H9 (cell line): ENCODE results near the gene OPRL1. TPM values are rescaled to one million over a fixed set of nuclear protein-coding genes. Genes with fewer than 3 reads are reported as not detected.

ENCODE experiments used
- DNase-seq: peaks from one replicate; pipeline ENCODE4 v3.0.0-alpha.2; 2017
- H2AFZ ChIP-seq: one replicate; pipeline ENCODE4 v1.6.1; 2013; ENCODE audit warnings: mild to moderate bottlenecking, low read length, control low read depth, moderate library complexity
- H2AK5ac ChIP-seq: 2 replicates; pipeline ENCODE4 v1.6.1; 2013; ENCODE audit warnings: low read length, control low read depth, mixed read lengths; ENCODE audit not compliant: insufficient read length
- H2BK120ac ChIP-seq: one replicate; pipeline ENCODE4 v1.6.1; 2013; ENCODE audit warnings: low read depth, mild to moderate bottlenecking, low read length, control low read depth, inconsistent platforms; ENCODE audit not compliant: poor library complexity, severe bottlenecking
- H2BK12ac ChIP-seq: 2 replicates; pipeline ENCODE4 v1.6.1; 2013; ENCODE audit warnings: low read length, control low read depth, mixed read lengths, low read depth; ENCODE audit not compliant: insufficient read length
- H2BK15ac ChIP-seq: 2 replicates; pipeline ENCODE4 v1.6.1; 2013; ENCODE audit warnings: low read depth, low read length, control low read depth
- H2BK20ac ChIP-seq: one replicate; pipeline ENCODE4 v1.6.1; 2013; ENCODE audit warnings: low read depth, mild to moderate bottlenecking, low read length, control low read depth, inconsistent platforms; ENCODE audit not compliant: poor library complexity, severe bottlenecking
- H2BK5ac ChIP-seq: 2 replicates; pipeline ENCODE4 v1.6.1; 2013; ENCODE audit warnings: low read length, control low read depth, mixed read lengths; ENCODE audit not compliant: insufficient read length
- H3K14ac ChIP-seq: 2 replicates; pipeline ENCODE4 v1.6.1; 2013; ENCODE audit warnings: low read length, control low read depth; ENCODE audit not compliant: insufficient read depth
- H3K18ac ChIP-seq: 2 replicates; pipeline ENCODE4 v1.6.1; 2013; ENCODE audit warnings: low read depth, mild to moderate bottlenecking, mixed read lengths, low read length, control low read depth; ENCODE audit not compliant: insufficient read length
- H3K23ac ChIP-seq: 2 replicates; pipeline ENCODE4 v1.6.1; 2013; ENCODE audit warnings: low read length, control low read depth, mixed read lengths, low read depth; ENCODE audit not compliant: insufficient read length
- H3K23me2 ChIP-seq: 2 replicates; pipeline ENCODE4 v1.6.1; 2013; ENCODE audit warnings: low read depth, mild to moderate bottlenecking, mixed read lengths, low read length, control low read depth; ENCODE audit not compliant: insufficient read length, poor library complexity, severe bottlenecking
- H3K27ac ChIP-seq: 2 replicates; pipeline ENCODE4 v1.5.1; 2013; ENCODE audit warnings: low read length, control low read depth, mixed read lengths, low read depth; ENCODE audit not compliant: insufficient read length
- H3K27me3 ChIP-seq: 2 replicates; pipeline ENCODE4 v1.6.1; 2013; ENCODE audit warnings: low read length, control low read depth, inconsistent platforms; ENCODE audit not compliant: insufficient read depth
- H3K4ac ChIP-seq: 2 replicates; pipeline ENCODE4 v1.6.1; 2013; ENCODE audit warnings: low read depth, mild to moderate bottlenecking, control low read depth, inconsistent platforms, low read length, moderate library complexity
- H3K4me1 ChIP-seq: 2 replicates; pipeline ENCODE4 v1.6.1; 2013; ENCODE audit warnings: low read length, control low read depth, inconsistent platforms; ENCODE audit not compliant: insufficient read depth
- H3K4me2 ChIP-seq: 2 replicates; pipeline ENCODE4 v1.6.1; 2013; ENCODE audit warnings: low read length, control low read depth, mixed read lengths; ENCODE audit not compliant: insufficient read length, insufficient read depth
- H3K56ac ChIP-seq: 2 replicates; pipeline ENCODE4 v1.6.1; 2013; ENCODE audit warnings: low read depth, mild to moderate bottlenecking, mixed read lengths, low read length, control low read depth; ENCODE audit not compliant: insufficient read length
- H3K79me1 ChIP-seq: 2 replicates; pipeline ENCODE4 v1.6.1; 2013; ENCODE audit warnings: low read depth, mild to moderate bottlenecking, moderate library complexity, low read length, control low read depth, inconsistent platforms; ENCODE audit not compliant: insufficient read depth, poor library complexity, severe bottlenecking
- H3K79me2 ChIP-seq: 2 replicates; pipeline ENCODE4 v1.6.1; 2013; ENCODE audit warnings: low read length, control low read depth, inconsistent platforms; ENCODE audit not compliant: insufficient read depth
- H3K9ac ChIP-seq: 2 replicates; pipeline ENCODE4 v1.6.1; 2013; ENCODE audit warnings: low read length, control low read depth, mixed read lengths; ENCODE audit not compliant: insufficient read length; ENCODE audit errors: extremely low read depth
- H3K9me3 ChIP-seq: one replicate; pipeline ENCODE4 v1.6.1; 2013; ENCODE audit warnings: low read depth, low read length, inconsistent platforms; ENCODE audit not compliant: control insufficient read depth
- H3T11ph ChIP-seq: one replicate; pipeline ENCODE4 v1.6.1; 2013; ENCODE audit warnings: mild to moderate bottlenecking, low read length, control low read depth, inconsistent platforms
- H4K20me1 ChIP-seq: one replicate; pipeline ENCODE4 v1.6.1; 2013; ENCODE audit not compliant: control insufficient read depth, insufficient read length, insufficient read depth
- H4K5ac ChIP-seq: 2 replicates; pipeline ENCODE4 v1.6.1; 2013; ENCODE audit warnings: low read depth, mild to moderate bottlenecking, mixed read lengths, low read length, control low read depth; ENCODE audit not compliant: insufficient read length
- H4K8ac ChIP-seq: replicated peaks from 2 replicates; pipeline ENCODE4 v1.6.1; 2013; ENCODE audit warnings: low read length, control low read depth, mixed read lengths, low read depth; ENCODE audit not compliant: insufficient read length
- H4K91ac ChIP-seq: 2 replicates; pipeline ENCODE4 v1.6.1; 2013; ENCODE audit warnings: low read depth, mild to moderate bottlenecking, moderate library complexity, mixed read lengths, low read length, control low read depth; ENCODE audit not compliant: insufficient read length
- H3K27ac Mint-ChIP-seq, 3 experiments: 2 replicates in 2 of 3; 3 replicates in 1 of 3; pipeline ENCODE4 v1.8.0; 2020 to 2021; ENCODE audit warnings: mixed read lengths in 3 of 3, mild to moderate bottlenecking in 1 of 3, moderate library complexity in 1 of 3
- H3K27me3 Mint-ChIP-seq: 2 replicates; pipeline ENCODE4 v1.8.0; 2021; ENCODE audit warnings: low read depth, mild to moderate bottlenecking, moderate library complexity, mixed read lengths
- H3K36me3 Mint-ChIP-seq, 3 experiments: 2 replicates in 2 of 3; 3 replicates in 1 of 3; pipeline ENCODE4 v1.8.0; 2020 to 2021; ENCODE audit warnings: low read depth in 3 of 3, mixed read lengths in 3 of 3; ENCODE audit not compliant: insufficient read depth in 1 of 3
- H3K4me1 Mint-ChIP-seq, 2 experiments: 2 replicates each; pipeline ENCODE4 v1.8.0; 2020; ENCODE audit warnings: mixed read lengths in 2 of 2
- H3K4me3 Mint-ChIP-seq, 2 experiments: 2 replicates in 1 of 2; 3 replicates in 1 of 2; pipeline ENCODE4 v1.8.0; 2020 to 2021; ENCODE audit warnings: mild to moderate bottlenecking in 2 of 2, mixed read lengths in 2 of 2, moderate library complexity in 1 of 2
- H3K9me3 Mint-ChIP-seq, 2 experiments: 2 replicates in 1 of 2; 3 replicates in 1 of 2; pipeline ENCODE4 v1.8.0; 2020; ENCODE audit warnings: mild to moderate bottlenecking in 2 of 2, mixed read lengths in 2 of 2, moderate library complexity in 1 of 2
- CTCF ChIP-seq: fragments of 200-600 bp; sonication (generic); conservative IDR thresholded peaks from 3 replicates; pipeline ENCODE4 v1.8.0; 2021; ENCODE audit warnings: antibody characterized with exemption, mild to moderate bottlenecking
- WGBS: extraction: QIAGEN DNeasy Blood & Tissue Kit; methylation state at CpG from one replicate; pipeline ENCODE4 v1.1.7; 2013; ENCODE audit warnings: missing lambda C conversion rate, low lambda C conversion rate, mixed read lengths; ENCODE audit not compliant: insufficient read length; ENCODE audit errors: extremely low coverage; 5-methylcytosine and 5-hydroxymethylcytosine counted together
- total RNA-seq: library from RNA; stranded (reverse); gene quantifications from 2 replicates; pipeline ENCODE4 v1.2.1, GENCODE V29; 2021

OPRL1 gene
- total RNA-seq, 1 experiment from 2014 or later, result 0.90 TPM

GRCh38 chr20:64131406-64131805 is 51.5 kb downstream of the OPRL1 start:
- H3K18ac ChIP-seq, result no peak overlapping the region
- Mint-ChIP-seq H3K4me3 (no peak overlapping the region), H3K4me1 (peaks cover 0 to 3% of the 10 kb centered on the region in 2 experiments; a peak in 1 of 4 replicates), H3K27ac (no peak overlapping the region), H3K9me3 (peaks cover 6 to 10% of the 10 kb centered on the region in 2 experiments), H3K27me3 (peaks cover 21% of the 10 kb centered on the region), H3K36me3 (no peaks in the 10 kb centered on the region; a peak in 2 of 7 replicates)
- H4K91ac ChIP-seq, result no peak overlapping the region
- no peak overlapping the region for H3K4me2 ChIP-seq
- H4K5ac ChIP-seq, result no peak overlapping the region
- H4K20me1 ChIP-seq, result no peaks in the 10 kb centered on the region
- no peaks in the 10 kb centered on the region for H3K27me3 ChIP-seq
- no peak overlapping the region for H2BK5ac ChIP-seq
- no peak overlapping the region for H3K23ac ChIP-seq
- H2BK15ac ChIP-seq, result no peak overlapping the region
- no CpG with 5 or more reads among the region's 4 CpGs for WGBS
- H3K27ac ChIP-seq, result no peak overlapping the region
- H2AFZ ChIP-seq, result no peak overlapping the region
- TF ChIP-seq CTCF, result peak; percentile 30; the same call in 2 of the 3 replicates
- H3K4ac ChIP-seq, result no peak overlapping the region
- no peak overlapping the region for H3K14ac ChIP-seq
- H2BK120ac ChIP-seq, result no peak overlapping the region
- H3K4me1 ChIP-seq, result no peaks in the 10 kb centered on the region
- no peaks in the 10 kb centered on the region for H3K9me3 ChIP-seq
- no peak overlapping the region for H2BK12ac ChIP-seq
- H3K9ac ChIP-seq, result no peak overlapping the region
- no peak overlapping the region for H2AK5ac ChIP-seq
- no peak overlapping the region for H3T11ph ChIP-seq
- no peak overlapping the region for H2BK20ac ChIP-seq
- no peaks in the 10 kb centered on the region for H3K23me2 ChIP-seq
- H3K79me1 ChIP-seq, result no peaks in the 10 kb centered on the region
- no peaks in the 10 kb centered on the region for H3K79me2 ChIP-seq
- no peak overlapping the region for H3K56ac ChIP-seq
- no peak for DNase-seq
- H4K8ac ChIP-seq, result no peak overlapping the region
